GM18951 (cell line): Measurements from ENCODE around the gene CADM2.
"Not testable (repeated sequence)": the region's sequence is repeated elsewhere in the genome, so short reads cannot be mapped to it uniquely, and the experiment has no call there.

Source experiments
- POLR2A ChIP-seq: IDR thresholded peaks from 4 replicates; pipeline ENCODE4 v1.6.1; 2011; ENCODE audit warnings: mild to moderate bottlenecking; ENCODE audit not compliant: insufficient read length, insufficient read depth; ENCODE audit errors: extremely low read depth
- in situ Hi-C: fragments of 300-500 bp; cut with MboI; formaldehyde crosslinking; loops from one replicate; pipeline ENCODE4 v1.12.0; 2022; ENCODE audit warnings: low sequenced_read_pairs, mixed read lengths, inconsistent platforms; ENCODE audit not compliant: unreplicated experiment

Gene CADM2

DNA sequence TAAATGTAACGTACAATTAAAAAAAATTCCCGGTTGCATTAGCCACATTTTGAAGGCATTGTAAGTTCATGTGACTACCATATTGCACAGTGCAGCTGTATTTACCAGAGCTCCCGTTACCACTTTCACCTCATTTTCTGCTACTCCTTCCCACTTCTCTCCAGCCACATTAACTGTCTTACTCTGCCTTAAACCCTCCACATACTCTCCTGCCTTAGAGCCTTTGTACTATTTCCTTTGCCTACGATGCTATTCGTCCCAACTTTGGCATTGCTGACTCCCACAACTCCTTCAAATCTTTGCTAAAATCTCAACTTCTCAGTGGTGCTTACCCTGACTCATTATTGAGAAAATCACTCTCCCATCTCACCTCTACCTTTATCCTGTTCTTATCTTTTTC lies 115.2 kb downstream of the CADM2 start:
- in situ Hi-C loops = no loop called here

GRCh38 chr3:85075663-85076062 lies 116.9 kb downstream of the CADM2 start:
- no peak for TF ChIP-seq POLR2A
- in situ Hi-C loops = no loop called here

More for the DNA sequence above, 115.2 kb downstream of the CADM2 start:
- TF ChIP-seq POLR2A = no peak

- in situ Hi-C loops = no loop called here
- TF ChIP-seq POLR2A = no peak
Measured at GRCh38 chr3:85077018-85077417, 118.2 kb downstream of the CADM2 start.

DNA sequence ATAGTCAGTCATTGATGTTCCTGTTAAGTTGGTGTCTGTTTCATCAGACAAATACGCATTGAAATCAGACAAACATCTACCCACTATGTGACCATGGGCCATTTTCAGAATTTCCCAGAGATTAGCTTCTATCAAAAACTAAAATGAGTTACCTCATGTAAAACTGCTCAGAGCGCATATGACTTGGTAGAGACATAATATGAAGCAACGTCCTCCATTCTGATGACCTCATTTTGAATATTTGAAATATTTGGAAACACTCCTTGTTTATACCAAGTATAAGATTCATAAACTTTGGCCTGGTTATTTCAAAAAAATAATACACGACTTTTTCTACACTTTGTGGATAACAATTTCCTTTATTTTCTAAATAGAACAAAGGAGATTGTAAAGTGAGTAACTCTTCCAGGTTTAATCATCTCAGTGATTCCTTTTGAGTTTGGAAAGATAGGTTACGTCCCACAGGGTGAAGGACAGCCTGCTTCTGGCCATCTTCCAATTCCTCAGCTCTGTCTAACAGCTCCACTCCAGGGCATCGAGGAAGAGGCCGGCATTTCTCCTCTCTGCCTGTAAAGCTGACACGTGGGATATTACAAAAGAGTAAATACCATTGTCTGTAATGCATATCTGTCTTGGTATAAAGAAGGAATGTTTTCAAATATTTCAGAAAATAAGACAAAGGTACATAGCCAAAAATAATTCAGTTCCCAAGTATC lies 122.6 kb downstream of the CADM2 start:
- TF ChIP-seq POLR2A = no peak
- in situ Hi-C loops = no loop called here

DNA sequence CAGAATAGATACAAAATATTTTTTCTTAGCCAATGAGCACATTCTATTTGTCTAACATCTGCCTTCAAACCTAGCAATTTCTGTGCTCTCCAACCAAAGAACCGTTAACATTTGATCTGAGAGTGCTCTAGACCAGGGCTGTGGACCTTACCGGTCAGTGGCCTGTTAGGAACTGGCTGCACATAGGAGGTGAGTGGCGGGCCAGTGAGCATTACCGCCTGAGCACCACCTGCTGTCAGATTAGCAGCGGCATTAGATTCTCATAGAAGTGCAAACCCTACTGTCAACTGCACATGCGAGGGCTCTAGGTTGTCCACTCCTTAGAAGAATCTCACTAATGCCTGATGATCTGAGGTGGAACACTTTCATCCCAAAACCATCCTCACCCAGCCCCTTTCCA lies 131.7 kb downstream of the CADM2 start:
- TF ChIP-seq POLR2A = no peak
- in situ Hi-C loops = no loop called here

DNA sequence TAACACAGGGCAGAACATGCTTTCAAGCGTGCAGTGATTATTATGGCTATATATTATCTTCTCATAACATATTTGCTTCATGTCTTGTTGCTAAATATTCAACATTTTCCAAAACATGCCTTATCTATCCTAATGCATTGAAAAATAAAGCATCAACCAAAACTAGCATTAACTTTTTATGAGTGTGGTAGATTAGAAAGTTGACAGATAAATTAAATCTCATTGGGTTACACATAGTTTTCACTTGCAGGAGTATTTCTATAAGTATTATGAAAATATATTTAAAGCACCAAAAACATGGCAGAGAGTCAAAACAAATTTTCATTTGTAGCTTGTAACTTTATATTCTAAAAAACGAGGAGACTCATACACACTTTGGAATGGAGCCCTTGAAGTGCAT lies 141.5 kb downstream of the CADM2 start:
- in situ Hi-C loops = no loop called here
- no peak for TF ChIP-seq POLR2A

GRCh38 chr3:85102781-85103180 lies 144.0 kb downstream of the CADM2 start:
- in situ Hi-C loops = no loop called here
- TF ChIP-seq POLR2A = no peak

DNA sequence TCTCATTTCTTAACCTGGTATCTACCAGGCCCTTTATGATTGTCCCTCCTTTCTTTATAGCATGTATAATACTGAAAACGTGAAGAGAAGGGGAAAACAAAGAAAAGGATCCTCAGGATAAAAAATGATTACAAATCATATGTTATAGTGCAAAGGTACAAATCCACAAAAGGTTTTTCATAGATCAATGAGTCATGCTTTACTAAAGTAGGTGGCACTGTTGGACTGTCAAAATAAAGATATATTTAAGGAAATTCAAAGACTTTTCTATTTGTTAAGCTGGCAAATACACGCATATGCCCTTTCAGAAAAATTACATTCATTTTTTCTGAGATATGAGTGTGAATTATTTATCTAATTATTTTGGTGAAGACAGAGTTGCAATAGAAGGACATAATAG lies 151.6 kb downstream of the CADM2 start:
- TF ChIP-seq POLR2A = no peak
- in situ Hi-C loops = no loop called here

DNA sequence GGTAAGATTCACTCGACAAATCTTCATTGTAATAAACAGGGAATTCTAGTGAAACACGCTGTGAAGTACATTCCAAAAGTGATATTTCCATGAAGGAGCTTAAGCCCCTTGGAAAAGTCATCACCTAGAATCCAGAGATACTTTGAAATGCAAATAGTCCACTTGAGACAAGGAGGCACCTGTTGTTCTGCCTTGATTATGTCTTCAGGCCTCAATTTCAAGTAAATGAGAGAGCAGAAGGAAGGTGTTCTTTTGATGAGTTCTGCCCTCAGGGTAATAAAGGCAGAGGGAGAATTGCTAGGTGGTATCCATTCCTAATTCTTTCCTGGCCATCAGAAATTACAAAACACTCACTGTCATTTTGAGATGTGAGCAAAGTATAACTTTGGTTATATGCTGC lies 162.1 kb downstream of the CADM2 start:
- in situ Hi-C loops = no loop called here
- no peak for TF ChIP-seq POLR2A

GRCh38 chr3:85132864-85133263 lies 174.1 kb downstream of the CADM2 start:
- in situ Hi-C loops = not testable (repeated sequence)

GRCh38 chr3:85133691-85134420 lies 175.1 kb downstream of the CADM2 start:
- in situ Hi-C loops = not testable (repeated sequence)

DNA sequence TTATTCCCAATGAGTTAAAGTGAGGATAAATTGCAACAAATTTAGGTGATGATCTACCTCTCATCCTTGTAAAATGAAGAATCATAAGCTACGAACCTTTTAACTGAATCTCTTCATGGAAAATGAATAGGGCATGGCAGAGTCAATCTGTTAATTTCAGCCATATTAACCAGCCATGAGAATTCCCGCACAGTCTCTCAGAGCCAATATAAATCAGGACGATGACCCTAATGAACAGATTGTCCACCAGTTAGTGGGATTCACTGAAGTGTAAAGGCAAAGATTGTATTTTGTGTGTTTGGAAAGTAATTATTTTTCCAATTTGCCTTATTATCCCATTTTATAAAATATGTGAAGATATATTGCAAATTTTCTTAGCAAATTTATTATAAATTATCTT lies 183.8 kb downstream of the CADM2 start:
- in situ Hi-C loops = no loop called here

GRCh38 chr3:85148036-85148435 lies 189.2 kb downstream of the CADM2 start:
- in situ Hi-C loops = no loop called here
- no peak for TF ChIP-seq POLR2A

More for the DNA sequence above, 183.8 kb downstream of the CADM2 start:
- TF ChIP-seq POLR2A = no peak

- in situ Hi-C loops = no loop called here
- TF ChIP-seq POLR2A = no peak
Measured at GRCh38 chr3:85151555-85151954, 192.8 kb downstream of the CADM2 start.

DNA sequence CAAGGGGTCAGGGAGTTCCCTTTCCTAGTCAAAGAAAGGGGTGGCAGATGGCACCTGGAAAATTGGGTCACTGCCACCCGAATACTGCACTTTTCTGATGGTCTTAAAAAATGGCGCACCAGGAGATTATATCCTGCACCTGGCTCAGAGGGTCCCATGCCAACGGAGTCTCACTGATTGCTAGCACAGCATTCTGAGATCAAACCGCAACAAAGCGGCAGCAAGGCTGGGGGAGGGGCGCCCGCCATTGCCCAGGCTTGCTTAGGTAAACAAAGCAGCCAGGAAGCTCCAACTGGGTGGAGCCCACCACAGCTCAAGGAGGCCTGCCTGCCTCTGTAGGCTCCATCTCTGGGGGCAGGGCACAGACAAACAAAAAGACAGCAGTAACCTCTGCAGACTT lies 194.5 kb downstream of the CADM2 start:
- in situ Hi-C loops = not testable (repeated sequence)
